Measurements from ENCODE around the gene INTS4. TPM values are rescaled to one million over a fixed set of nuclear protein-coding genes. Genes with fewer than 3 reads are reported as not detected.
"Not testable (repeated sequence)": the region's sequence is repeated elsewhere in the genome, so short reads cannot be mapped to it uniquely, and the experiment has no call there.

The INTS4 gene
- total RNA-seq, 1 donor from 2014 or later = 46.3 TPM

- no peaks in the 10 kb centered on the region for H3K9me3 Mint-ChIP-seq
- H3K4me3 Mint-ChIP-seq = no peak overlapping the region
- H3K27me3 Mint-ChIP-seq = no peaks in the 10 kb centered on the region
- H3K27ac Mint-ChIP-seq = no peak overlapping the region
- DNase-seq (ENCODE audit: extremely low spot score, unreplicated experiment) = no peak
- no peak for TF ChIP-seq CTCF (conservative IDR thresholded peaks at IDR 0.05)
- no peaks in the 10 kb centered on the region for H3K4me1 Mint-ChIP-seq (ENCODE audit: unreplicated experiment)
- H3K36me3 Mint-ChIP-seq = peaks cover 36% of the 10 kb centered on the region
Measured at GRCh38 chr11:77851503-77851902, 143.0 kb downstream of the INTS4 start.

DNA sequence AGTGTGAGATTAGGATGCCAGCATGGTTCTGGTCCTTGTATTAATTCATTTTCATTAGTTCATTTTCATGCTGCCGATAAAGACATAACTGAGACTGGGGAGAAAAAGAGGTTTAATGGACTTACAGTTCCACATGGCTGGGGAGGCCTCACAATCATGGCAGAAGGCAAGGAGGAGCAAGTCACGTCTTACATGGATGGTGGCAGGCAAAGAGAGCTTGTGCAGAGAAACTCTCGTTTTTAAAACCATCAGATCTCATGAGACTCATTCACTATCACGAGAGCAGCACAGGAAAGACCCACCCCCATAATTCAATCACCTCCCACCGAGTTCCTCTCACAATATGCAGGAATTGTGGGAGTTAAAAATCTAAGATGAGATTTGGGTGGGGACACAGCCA is 150.8 kb downstream of the INTS4 start:
- not testable (repeated sequence) for DNase-seq (ENCODE audit: extremely low spot score, unreplicated experiment)

DNA sequence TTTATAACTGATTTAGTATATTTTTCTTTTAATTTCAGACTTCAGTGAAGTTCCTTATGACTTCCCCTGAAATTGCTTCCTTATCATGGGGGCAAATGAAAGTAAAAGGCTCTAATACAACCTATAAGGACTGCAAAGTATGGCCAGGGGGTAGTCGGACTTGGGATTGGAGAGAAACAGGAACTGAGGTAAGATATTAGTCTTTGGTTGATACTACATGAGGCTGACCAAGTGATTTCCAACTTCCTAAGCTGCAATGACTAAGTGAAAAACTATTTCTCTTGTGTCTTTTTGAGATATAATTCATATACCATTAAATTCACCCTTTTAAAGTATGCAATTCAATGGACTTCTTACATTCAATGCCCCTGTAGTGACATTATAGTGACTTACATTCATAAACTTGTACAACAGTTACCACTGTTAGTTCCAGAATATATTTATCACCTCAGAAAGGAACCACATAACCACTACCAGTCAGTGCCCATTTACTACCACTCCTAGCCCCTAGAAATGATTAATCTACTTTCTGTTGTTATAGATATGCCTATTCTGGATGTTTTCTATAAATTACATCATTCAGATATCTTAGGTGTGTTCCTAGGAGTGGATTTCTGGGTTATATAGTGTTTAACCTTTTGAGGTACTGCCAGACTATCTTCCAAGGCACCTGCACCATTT is 151.9 kb downstream of the INTS4 start:
- Mint-ChIP-seq H3K9me3 (peaks cover 11% of the 10 kb centered on the region), H3K4me3 (no peak overlapping the region), H3K4me1 (ENCODE audit: unreplicated experiment) (no peaks in the 10 kb centered on the region), H3K27me3 (no peaks in the 10 kb centered on the region), H3K27ac (no peak overlapping the region), H3K36me3 (peaks cover 42% of the 10 kb centered on the region)
- no peak for TF ChIP-seq CTCF (conservative IDR thresholded peaks at IDR 0.05)
- DNase-seq (ENCODE audit: extremely low spot score, unreplicated experiment) = no peak

More for the DNA sequence above, 150.8 kb downstream of the INTS4 start:
- not testable (repeated sequence) for H3K4me1 Mint-ChIP-seq (ENCODE audit: unreplicated experiment); H3K4me3 Mint-ChIP-seq; H3K27ac Mint-ChIP-seq; H3K27me3 Mint-ChIP-seq
- H3K9me3 Mint-ChIP-seq = peaks cover 11% of the 10 kb centered on the region
- H3K36me3 Mint-ChIP-seq = peaks cover 42% of the 10 kb centered on the region

DNA sequence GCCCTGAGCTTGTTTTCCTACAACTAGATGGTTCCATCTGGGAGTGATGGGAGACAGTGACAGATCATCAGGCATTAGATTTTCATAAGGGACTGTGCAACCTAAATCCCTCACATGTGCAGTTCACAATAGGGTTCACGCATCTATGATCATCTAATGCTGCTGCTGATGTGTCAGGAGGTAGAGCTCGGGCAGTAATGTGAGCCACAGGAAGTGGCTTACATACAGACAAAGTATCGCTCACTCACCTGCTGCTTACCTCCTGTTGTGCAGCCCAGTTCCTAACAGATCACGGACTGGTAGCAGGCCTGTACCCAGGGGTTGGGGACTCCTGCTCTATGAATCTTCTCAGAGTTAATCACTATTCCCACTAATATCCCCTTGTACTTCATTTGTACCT is 161.2 kb downstream of the INTS4 start:
- no peak overlapping the region for H3K27ac Mint-ChIP-seq
- no peaks in the 10 kb centered on the region for H3K4me1 Mint-ChIP-seq (ENCODE audit: unreplicated experiment)
- H3K27me3 Mint-ChIP-seq = no peaks in the 10 kb centered on the region
- peaks cover 13% of the 10 kb centered on the region for H3K36me3 Mint-ChIP-seq
- H3K9me3 Mint-ChIP-seq = no peaks in the 10 kb centered on the region
- no peak for DNase-seq (ENCODE audit: extremely low spot score, unreplicated experiment)
- no peak overlapping the region for H3K4me3 Mint-ChIP-seq
- no peak for TF ChIP-seq CTCF (conservative IDR thresholded peaks at IDR 0.05)

DNA sequence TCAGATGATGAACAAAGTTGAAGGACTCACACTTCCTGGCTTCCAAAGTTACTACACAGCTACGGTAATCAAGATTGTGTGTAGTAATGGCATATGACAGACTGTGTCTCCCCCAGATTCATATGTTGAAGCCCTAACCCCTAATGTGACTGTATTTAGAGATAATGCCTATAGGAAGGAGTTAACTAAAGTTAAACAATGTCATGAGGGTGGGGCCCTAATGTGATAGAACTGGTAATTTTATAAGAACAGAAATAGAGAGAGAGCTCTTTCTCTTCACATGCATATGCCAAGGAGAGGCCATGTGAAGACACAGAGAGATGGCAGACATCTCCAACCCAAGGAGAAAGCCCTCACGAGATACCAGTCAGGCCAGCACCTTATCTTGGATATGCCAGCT is 165.5 kb downstream of the INTS4 start:
- Mint-ChIP-seq H3K4me3 (no peak overlapping the region), H3K36me3 (peaks cover 12% of the 10 kb centered on the region), H3K27ac (no peak overlapping the region), H3K4me1 (ENCODE audit: unreplicated experiment) (peaks cover 3% of the 10 kb centered on the region), H3K9me3 (no peaks in the 10 kb centered on the region), H3K27me3 (no peaks in the 10 kb centered on the region)
- no peak for TF ChIP-seq CTCF (conservative IDR thresholded peaks at IDR 0.05)
- DNase-seq (ENCODE audit: extremely low spot score, unreplicated experiment) = no peak

Other genes with a start within 250 kb of the INTS4 start
- 56.6 and 74.2 TPM in 2 replicates for gene RSF1, start 173.9 kb downstream of the INTS4 start, total RNA-seq (ENCODE audit: low replicate concordance)
- 16.9 and 33.6 TPM in 2 replicates for gene AAMDC, start 173.5 kb downstream of the INTS4 start, total RNA-seq (ENCODE audit: low replicate concordance)
- 1.2 and 2.8 TPM in 2 replicates for gene KCTD14, start 28.6 kb upstream of the INTS4 start, total RNA-seq (ENCODE audit: low replicate concordance)
- gene THRSP, start 69.2 kb upstream of the INTS4 start, total RNA-seq (ENCODE audit: low replicate concordance) = not detected in 2 replicates
- 233 and 240 TPM in 2 replicates for gene NDUFC2, start 85.2 kb upstream of the INTS4 start, total RNA-seq (ENCODE audit: low replicate concordance)
- 45.2 and 71.8 TPM in 2 replicates for gene ALG8, start 145.0 kb upstream of the INTS4 start, total RNA-seq (ENCODE audit: low replicate concordance)
- 9.7 and 10.7 TPM in 2 replicates for gene KCTD21, start 194.0 kb upstream of the INTS4 start, total RNA-seq (ENCODE audit: low replicate concordance)
- 8.9 and 9.7 TPM in 2 replicates for gene USP35, start 194.3 kb upstream of the INTS4 start, total RNA-seq (ENCODE audit: low replicate concordance)